ENCODE measurements around the gene VWA3B.
"Not testable (repeated sequence)": the region's sequence is repeated elsewhere in the genome, so short reads cannot be mapped to it uniquely, and the experiment has no call there.

The VWA3B gene, protein sequence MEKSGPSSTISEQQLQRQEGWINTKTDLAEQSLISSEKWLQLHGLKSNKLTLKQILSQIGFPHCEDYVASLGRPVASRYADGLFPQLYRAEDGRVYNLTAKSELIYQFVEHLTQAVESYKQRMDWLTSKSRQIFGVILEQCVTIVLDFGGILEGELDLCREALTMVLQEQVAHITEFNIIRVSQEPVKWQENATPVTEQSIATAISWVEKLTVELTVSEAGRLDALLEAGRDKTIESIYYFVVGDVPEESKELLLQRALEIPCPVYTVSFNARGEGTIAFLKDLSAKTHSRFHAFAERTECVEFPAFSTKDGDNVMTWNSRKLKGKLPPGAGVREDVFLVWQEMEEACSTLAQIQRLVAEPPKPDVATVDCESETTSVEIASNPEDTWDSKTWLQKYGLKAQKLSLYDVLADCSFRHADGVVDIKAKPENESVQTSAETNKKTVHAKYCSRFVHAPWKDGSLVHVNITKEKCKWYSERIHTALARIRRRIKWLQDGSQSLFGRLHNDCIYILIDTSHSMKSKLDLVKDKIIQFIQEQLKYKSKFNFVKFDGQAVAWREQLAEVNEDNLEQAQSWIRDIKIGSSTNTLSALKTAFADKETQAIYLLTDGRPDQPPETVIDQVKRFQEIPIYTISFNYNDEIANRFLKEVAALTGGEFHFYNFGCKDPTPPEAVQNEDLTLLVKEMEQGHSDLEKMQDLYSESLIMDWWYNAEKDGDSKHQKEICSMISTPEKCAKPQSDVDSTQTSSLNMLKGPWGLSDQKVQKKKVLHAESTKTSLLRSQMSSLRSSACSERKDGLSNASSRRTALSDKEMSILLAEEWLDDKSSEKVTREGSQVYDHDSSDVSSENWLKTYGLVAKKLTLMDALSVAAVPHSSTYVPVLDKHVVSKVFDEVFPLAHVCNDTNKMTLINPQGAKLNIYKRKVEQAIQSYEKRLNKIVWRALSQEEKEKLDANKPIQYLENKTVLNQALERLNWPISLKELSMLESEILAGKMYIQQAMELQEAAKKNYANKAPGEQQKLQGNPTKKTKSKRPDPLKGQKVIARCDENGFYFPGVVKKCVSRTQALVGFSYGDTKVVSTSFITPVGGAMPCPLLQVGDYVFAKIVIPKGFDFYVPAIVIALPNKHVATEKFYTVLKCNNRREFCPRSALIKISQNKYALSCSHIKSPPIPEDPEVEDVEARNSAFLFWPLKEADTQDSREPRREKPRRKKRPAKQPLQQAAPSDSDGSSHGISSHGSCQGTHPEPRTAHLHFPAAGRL (N-terminal part only)

DNA sequence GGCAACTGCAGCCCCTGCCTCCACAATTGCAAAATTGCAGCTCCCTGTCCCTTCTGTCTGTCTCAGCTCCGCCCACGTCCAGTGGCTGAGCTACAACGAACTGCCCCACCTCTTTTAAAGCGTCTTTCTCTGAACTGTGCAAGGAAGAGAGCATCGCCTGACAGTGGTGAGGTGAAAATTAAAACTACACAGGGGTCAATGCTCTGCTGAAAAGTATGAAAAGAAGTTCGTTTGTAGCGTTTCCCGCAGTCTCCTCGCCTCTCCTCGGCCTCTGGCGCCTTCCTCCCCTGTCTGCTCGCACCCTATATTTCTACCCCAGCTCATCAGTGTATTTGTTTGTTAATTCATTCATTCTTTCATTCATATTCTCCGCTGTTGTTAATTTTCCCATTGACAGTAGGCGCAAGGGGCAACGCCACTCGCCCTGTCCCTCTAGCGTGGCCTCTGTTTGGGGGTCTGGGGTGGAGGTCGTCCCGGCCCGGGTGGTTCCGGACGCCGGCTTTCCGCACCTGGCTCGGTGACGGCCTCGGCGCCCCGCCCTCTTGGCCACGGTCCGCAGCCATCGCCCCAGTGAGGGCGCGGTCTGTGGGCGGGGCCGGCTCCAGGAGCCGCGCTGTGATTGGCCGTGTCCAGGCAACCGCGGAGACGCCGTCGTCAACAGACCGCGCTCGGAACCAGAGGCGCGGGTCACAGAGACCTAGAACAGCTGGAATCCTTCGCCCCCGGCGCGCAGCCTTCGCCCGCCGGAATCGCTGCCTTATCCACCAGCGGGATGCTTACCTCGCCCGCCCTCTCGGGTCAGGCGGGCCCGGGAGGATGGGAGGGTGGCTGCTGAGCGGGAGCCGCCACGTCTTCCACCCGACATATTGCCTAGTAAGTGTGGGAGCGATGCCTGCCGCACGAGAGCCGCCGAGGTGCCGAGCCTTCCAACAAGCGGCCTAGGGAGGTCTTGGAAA is at the start of gene VWA3B:
TSS of gene VWA3B (plus strand) at position 677 of the 956 bp plus-strand sequence. CDS start 5,926 bp downstream, outside the sequence.
- ATAC-seq, result peak; percentile 68 to 85

DNA sequence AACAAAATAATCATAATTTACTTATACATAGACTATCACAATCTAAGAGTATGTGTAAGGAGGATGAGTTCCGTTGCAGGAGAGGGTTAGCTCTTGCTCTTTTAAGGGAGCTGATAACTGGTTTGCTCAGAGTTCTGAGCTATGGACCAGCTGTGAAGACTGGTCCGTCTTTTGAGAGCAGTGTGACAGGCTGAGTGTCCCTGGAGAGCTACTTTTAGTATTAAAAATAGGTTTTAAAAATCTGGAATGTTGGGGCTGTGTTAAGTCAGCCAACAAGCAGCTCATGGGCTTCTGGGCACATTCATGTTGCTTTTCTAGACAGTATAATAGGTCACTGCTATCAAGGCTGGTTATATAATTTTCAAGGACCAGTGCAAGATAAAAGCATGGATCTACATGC is 49.8 kb upstream of the VWA3B start:
- no peak for ATAC-seq

DNA sequence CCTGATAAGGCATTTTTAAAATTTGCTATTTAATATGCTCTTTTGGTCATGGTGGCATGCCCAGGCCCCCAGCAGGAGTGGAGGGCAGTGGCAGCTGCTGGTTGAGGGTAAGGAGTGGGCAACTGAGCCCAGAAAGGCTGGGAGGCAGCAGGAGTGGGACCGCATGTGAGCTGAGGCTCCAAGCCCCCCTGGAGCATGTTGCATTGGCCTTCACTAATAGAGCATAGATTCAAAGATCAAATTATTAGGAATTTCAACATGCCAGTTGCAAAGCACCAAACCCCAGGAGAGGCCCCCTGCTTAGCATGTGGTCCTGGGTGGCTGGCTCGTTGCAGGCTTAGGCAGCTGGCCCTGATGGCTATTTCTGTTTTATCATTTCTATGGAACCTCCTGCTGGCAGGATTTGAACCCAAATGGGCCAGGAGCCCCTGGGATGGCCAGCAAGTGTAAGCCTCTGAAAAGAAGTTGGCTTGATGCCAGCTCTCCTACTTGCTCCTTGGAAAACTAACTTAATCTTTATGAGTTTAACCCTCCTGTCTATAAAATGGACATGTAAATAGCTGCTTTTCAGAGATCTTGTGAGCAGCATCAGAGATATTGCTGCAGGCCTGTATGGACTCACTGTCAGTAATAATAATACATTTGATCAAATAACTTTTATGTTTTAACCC is 49.2 kb upstream of the VWA3B start:
- ATAC-seq, result no peak

DNA sequence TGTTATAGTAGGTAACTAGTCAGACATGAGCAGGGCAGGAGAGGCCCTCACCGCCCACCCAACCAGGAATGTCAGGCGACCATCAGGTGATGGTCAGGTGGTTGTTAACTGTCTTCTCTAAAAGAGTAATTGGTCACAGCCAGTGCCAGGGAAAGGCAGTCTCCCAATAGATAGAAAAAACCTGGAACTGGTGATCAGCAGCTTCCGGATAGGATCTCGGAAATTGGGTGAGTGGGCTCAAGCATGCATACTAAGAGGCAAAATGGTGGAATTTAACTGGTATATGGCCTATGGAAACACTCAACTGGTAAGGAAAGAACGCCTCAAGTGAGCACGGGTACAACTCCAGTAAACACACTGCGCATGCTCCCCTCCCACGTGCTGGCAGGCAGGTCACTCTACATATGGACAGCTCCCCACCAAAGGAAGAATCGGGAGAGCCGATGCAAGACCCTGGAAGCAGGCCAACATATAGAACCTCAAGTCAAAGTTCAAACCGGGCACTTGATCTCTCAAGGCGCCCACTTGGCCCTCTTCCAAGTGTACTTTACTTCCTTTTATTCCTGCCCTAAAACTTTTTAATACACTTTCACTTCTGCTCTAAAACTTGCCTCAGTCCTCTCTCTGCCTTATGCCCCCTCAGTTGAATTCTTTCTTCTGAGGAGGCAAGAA is 47.7 kb upstream of the VWA3B start:
- no peak for ATAC-seq

DNA sequence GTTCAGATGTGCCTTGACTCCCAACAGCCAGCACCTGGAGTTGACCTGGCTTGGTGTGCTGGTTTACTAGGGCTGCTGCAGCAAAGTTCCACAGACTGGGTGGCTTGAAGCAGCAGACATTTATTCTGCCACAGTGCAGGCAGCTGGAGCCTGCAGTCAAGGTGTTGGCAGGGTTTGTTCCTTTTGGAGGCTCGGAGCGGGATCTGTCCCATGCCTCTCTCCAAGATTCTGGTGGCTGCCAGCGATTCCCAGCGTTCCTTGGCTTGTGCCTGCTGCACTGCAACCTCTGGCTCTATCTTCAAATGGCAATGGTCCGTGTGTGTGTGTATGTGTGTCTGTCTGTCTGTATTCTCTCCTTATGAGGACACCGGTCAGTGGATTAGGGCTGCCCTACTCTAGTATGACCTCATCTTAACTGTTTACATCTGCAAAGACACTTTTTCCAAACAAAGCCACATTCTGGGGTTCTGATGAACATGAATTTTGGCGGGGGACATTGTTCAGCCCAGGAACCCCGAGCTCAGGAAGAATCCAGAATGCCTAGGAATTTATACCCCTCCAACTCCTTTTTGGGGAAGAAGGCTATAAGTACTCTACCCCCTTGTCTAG is 46.5 kb upstream of the VWA3B start:
- ATAC-seq, result no peak

DNA sequence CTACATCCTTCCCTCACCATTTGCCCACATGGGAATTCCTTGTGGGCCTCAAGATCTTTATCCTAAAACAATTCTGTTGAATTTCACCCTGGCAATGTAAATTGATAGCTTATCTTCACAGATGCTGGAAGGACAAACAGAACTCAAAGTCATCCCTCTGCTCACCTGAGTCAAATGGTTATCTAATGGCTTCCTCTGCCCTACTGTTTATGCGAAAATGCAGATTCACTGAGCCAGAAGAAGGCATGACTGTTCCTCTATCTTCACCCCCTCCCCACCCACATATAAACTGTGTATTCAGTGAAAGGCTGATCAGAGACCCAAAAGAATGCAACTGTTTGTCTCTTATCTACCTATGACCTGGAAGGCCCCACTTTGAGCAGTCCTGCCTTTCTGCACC is 43.9 kb upstream of the VWA3B start:
- no peak for ATAC-seq

DNA sequence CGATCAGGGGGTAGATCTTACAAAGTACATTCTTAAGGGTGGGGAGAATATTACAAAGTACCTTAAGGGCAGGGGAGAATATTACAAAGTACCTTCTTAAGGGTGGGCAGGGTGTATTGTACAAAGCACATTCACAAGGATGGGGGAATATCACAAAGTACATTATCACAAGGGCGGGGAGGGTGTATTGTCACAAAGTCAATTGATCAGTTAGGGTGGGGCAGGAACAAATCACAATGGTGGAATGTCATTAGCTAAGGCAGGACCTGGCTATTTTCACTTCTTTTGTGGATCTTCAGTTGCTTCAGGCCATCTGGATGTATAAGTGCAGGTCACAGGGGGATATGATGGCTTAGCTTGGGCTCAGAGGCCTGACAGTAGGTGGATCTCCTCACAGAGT is 42.2 kb upstream of the VWA3B start:
- ATAC-seq, result not testable (repeated sequence)

DNA sequence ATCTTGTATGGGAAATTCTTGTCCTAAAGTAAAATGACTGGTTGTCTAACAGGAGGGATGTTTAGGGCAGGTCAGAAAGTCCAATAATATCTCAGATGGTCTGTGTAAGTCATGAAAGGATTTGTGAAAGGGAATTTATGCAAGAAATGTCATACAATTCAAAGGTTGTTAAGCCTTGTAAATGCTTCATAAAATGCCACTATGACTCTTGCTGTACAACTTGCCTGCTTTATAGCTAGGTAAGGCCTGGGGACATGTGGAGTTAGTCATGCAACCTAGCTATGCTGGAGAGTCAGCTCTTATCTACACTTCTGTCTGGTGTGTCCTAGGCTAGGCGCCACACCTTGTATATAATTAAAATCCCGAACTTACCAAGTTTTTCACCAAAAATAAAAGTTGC is 36.9 kb upstream of the VWA3B start:
- ATAC-seq, result no peak

DNA sequence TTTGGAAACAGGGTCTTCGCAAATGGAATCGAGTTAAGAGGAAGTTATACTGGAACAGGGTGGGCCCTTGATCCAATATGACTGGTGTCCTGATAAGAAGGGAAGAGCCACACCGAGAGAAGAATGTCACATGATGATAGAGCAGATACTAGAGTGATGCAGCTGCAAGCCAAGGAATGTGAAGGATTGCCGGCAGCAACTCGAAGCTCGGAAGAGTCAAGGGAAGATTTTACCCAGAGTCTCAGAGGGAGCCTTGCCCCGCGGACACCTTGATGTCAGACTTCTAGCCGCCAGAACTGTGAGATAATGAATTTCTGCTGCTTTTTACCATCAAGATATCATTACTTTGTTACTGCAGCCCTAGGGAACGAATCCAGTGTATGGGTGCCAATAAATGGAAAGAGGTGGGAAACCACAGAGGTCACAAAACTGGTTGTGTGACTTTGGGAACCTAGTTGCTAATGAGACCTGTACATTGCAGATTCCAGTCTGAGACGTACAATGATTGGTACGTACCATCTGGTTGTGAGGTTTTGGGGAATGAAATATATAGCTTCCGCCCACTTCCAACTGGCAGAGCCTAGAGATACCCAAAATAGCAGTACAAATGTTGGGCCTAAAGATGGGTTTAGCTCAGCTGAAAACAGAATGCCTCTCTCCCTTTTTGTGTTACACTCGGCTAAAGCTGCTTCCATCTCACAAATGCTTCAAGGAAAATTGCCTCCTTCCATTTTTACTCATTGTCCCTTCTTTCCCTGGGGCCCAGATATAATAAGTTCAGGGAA is 28.6 kb upstream of the VWA3B start:
- ATAC-seq, result no peak

DNA sequence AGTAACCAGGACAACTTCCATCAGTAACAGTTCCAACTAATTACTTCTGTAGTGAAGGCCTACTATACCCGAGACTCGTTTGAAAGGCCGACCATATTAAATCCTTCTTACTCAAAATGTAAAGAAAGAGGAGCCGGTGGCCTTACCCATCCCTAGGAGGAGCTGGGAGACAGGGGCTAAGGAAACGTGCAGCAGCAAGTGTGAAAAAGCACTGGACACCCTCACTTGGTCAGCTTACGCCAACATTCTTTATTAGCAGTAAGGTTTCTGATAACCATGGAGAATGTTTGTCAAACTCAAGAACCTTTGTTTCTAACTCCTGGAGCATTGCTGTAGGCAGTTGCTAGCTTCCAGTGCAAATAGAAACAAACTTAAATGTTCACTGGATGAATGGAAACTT is 26.7 kb upstream of the VWA3B start:
- ATAC-seq, result no peak

DNA sequence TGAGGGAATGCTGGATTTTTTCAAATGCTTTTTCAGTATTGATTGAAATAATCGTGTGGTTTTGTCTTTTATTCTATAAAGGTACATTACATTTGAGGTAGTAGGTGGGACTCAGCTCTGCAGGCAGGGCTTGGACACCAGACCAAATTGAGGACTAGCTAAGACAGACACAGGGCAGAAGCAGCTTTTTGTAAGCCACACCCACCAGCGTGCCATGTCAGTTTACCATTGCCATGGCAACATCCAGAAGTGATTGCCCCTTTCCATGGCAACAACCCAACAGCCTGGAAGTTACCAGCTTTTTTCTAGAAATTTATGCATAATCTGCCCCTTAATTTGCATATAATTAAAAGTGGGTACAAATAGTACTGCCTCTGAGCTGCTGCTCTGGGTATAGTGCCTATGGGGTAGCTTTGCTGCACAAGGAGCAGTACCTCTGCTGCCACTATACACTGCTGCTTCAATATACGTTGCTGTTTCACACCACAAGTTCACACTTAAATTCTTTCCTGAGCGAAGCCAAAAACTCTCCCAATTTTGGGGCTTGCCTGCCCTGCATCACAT is 23.6 kb upstream of the VWA3B start:
- no peak for ATAC-seq

DNA sequence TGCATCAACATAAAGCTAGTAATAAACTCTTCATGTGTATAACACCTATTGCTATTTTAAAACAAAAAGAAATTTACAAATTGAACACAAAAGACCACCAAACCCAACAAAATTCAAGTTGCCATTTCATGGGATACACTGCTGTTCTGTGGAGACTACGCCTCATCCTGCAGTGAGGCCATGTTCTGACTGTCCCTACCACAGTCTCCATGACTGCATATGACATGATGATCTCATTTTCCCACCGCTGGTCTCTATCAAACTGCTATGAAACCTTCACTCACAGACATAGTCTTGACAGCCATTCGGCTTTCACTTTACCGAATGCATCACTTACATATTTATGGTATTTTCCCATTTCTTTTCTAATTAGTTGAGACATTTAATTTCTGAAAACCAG is 21.2 kb upstream of the VWA3B start:
- no peak for ATAC-seq

DNA sequence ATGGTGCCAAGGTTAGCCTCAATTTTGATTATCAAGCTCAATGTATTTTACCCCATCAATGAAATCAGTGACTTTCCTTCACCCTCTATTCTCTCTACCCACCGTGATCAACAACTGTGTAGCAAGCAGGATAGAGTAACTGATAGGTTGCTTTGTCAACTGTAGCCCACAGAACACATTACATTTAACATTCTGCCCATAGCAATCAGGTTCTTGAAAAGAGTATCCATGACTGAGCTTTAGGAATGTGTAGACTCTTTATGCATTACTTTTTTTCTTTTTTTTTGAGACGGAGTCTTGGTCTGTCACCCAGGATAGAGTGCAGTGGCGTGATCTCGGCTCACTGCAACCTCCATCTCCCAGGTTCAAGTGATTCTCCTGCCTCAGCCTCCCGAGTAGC is 19.8 kb upstream of the VWA3B start:
- no peak for ATAC-seq

DNA sequence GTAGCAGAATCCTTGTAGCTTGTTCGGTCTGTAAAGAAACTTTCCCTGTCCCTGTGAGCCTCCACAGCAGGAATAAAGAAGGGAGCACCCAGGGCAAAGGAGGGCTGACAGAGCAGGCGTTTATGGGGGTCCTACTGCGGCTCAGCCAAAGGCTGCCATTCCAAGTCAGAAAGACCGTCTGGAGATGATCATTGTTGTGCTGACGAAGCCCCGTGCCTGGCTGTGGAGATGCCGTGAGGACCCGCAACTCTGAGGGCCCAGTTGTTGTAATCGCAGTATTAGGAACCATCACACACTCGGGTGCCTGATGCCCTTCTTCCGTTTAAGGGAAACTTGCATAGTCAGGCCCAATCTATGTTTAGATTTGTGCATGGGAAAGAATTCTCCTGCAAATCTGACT is 16.9 kb upstream of the VWA3B start:
- ATAC-seq, result no peak

DNA sequence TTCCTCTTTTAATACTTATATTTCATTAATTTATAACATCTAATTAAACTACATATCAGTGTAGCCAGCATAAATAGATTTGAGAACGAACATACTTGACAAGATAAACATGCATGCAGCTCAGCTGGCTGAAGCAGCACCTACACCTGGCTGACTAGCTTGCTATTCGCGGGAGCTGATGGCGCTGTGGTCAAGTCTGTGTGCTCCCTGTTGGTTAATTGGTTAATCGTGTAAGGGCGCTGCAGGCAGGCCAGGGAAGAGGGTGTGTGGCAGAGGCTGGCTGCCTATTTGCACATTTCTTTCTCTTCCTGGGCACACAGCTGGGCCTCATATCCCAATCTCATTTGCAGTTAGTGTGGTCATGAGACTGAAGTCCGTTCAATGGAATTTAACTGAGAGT is 14.5 kb upstream of the VWA3B start:
- ATAC-seq, result no peak

DNA sequence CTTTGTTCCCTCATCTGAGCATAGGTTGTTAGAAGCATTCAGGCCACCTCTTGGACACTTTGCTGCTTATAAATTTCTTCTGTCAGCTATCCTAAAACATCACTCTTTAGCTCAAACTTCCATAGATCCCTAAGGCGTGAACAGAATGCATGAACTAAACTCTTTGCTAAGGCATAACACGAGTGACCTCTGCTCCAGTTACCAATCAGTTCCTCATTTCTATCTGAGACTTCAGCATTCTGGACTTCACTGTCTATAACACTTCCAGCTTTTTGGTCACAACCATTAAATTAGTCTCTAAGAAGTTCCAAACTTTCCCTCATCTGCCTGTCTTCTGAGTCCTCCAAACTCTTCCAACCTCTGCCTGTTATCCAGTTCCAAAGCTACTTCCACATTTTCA is 8.3 kb upstream of the VWA3B start:
- ATAC-seq, result no peak

DNA sequence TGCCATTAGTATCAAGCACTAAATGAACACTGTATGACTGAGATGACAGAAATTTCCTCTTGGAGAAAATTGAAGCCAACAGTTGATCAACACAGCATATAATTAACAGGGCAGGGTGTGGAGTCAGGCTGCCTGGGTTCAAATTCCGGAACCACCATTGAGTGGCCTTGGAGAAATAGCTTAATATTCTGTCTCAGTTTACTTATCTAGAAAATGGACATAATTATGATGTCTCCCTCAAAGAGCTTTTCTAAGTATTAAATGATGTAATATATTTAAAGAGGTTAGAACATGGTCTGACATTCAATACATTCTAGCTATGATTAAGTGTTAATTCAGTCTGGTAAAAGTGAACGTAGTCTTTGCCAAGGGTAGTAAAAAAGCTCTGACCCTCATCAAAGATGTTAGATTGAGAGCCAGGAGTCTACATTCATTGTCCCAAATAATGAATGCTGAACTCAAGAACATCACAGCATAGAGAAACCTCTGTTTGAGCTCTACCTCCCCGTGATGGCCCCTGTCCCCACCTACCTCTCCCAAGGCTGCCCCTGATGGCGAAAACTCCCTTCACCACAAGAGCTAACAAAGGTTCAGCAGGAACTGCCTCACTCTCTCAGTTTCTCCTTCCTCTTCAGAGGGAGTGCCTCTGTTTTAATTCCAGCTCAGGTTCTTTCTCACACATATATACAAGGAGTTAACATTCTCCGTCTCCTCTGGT is 2.7 kb upstream of the VWA3B start:
- ATAC-seq, result no peak

DNA sequence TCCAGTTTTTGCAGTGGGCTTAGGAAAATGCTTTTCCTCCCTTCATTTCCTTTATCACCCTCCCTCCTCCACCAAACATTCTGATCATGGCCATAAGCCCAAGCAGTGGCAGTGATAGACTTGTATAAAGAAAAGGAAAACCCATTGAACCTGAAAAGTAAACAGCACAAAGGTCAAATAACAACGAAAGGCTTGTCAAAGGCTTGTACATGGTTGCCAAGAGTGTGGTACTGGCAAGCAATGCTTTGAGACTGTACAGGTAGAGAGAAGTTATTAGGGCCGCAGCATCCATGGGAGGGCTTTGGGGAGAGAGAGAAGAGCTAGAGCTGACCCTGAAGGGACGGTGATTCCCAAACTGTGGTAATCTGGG is 2.1 kb upstream of the VWA3B start:
- ATAC-seq, result no peak

DNA sequence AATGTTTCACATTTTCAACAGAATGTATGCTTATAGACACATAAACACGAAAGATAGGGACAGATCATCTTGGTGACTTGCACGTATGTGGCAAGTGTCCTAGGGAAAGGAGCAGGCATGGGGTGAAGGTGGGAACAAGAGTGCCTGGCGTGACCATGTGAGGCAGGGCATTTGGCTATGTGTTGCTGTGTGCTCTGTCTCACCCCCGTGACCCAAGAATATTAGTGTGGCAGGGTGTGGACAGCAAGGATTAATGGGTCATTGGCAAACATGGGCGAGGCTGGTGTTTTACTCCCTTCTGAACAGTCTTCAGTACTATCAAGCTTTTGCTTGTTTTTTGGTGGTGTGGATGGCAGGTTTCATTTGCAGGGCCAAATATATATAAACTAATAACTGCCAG is 1.3 kb upstream of the VWA3B start:
- ATAC-seq, result no peak

All from activated CD4-positive, CD25-positive, alpha-beta regulatory T cell treated with anti-CD3 and anti-CD28 coated beads, Interleukin-2, amount 50 U/mL, for 24 hours (primary cell).